K562 (cell line): ENCODE measurements around the gene CSKMT. TPM values are rescaled to one million over a fixed set of nuclear protein-coding genes. Genes with fewer than 3 reads are reported as not detected.
A peak's percentile ranks its signal among the peaks of the same experiment; 100 is the strongest.

Experiments
- BCOR ChIP-seq: fragments of 450-650 bp; IDR thresholded peaks from 2 replicates; pipeline ENCODE4 v1.6.1; 2016
- CC2D1A ChIP-seq: fragments of 450-650 bp; IDR thresholded peaks from 2 replicates; pipeline ENCODE4 v1.6.1; 2017; ENCODE audit warnings: mild to moderate bottlenecking
- EGR1 ChIP-seq: fragments of 450-650 bp; conservative IDR thresholded peaks from 2 replicates; pipeline ENCODE4 v1.6.1; 2017; ENCODE audit warnings: mild to moderate bottlenecking
- FUS ChIP-seq: fragments of 200-400 bp; formaldehyde crosslinking; optimal IDR thresholded peaks from 2 replicates; pipeline ENCODE3; 2017; ENCODE audit warnings: low read depth, low read length
- GMEB1 ChIP-seq: fragments of 250-450 bp; sonication (Bioruptor Pico); IDR thresholded peaks from 2 replicates; pipeline ENCODE4 v1.4.0; 2020; ENCODE audit warnings: mild to moderate bottlenecking
- HDGF ChIP-seq: fragments of 450-650 bp; IDR thresholded peaks from 2 replicates; pipeline ENCODE4 v1.6.1; 2016
- MITF ChIP-seq: IDR thresholded peaks from 2 replicates; pipeline ENCODE4 v1.6.1; 2014; ENCODE audit warnings: antibody characterized with exemption
- NFXL1 ChIP-seq: fragments of 450-650 bp; formaldehyde crosslinking; IDR thresholded peaks from 2 replicates; pipeline ENCODE4 v1.4.0; 2021; ENCODE audit warnings: mild to moderate bottlenecking
- PTTG1 ChIP-seq: fragments of 450-650 bp; IDR thresholded peaks from 2 replicates; pipeline ENCODE4 v1.6.1; 2016; ENCODE audit warnings: low read depth, mild to moderate bottlenecking, missing genetic modification characterization, missing compliant biosample characterization
- REST ChIP-seq, 2 experiments: fragments of 450-650 bp; formaldehyde crosslinking in 1 of 2; IDR thresholded peaks; 2 replicates each; pipeline versions ENCODE4 v1.4.0 to v1.6.1; 2014 to 2020; ENCODE audit warnings: mild to moderate bottlenecking in 2 of 2, borderline replicate concordance in 1 of 2, low read depth in 1 of 2
- SIN3A ChIP-seq, 2 experiments: fragments of 150-350 bp in 1 of 2; IDR thresholded peaks; 2 replicates each; pipeline ENCODE4 v1.6.1; 2011 to 2016; ENCODE audit warnings: borderline replicate concordance in 2 of 2, low read depth in 2 of 2, low read length in 2 of 2, mild to moderate bottlenecking in 2 of 2, moderate library complexity in 2 of 2; ENCODE audit not compliant: control insufficient read depth in 1 of 2
- TBL1XR1 ChIP-seq, 2 experiments: IDR thresholded peaks; 2 replicates each; pipeline ENCODE4 v1.6.1; 2012; ENCODE audit warnings: improper control_type of control experiment in 2 of 2, low read length in 2 of 2, mild to moderate bottlenecking in 1 of 2
- ZBTB2 ChIP-seq: fragments of 450-650 bp; IDR thresholded peaks from 2 replicates; pipeline ENCODE4 v1.6.1; 2016; ENCODE audit warnings: antibody characterized with exemption
- ZEB2 ChIP-seq: fragments of 450-650 bp; IDR thresholded peaks from 2 replicates; pipeline ENCODE4 v1.6.1; 2016
- ZNF224 ChIP-seq: sonication (generic); formaldehyde crosslinking; IDR thresholded peaks from 2 replicates; pipeline ENCODE4 v1.8.0; 2022; ENCODE audit warnings: mild to moderate bottlenecking, missing genetic modification reagents
- polyA plus RNA-seq, 8 experiments: library from polyadenylated mRNA; depleted of rRNA in 4 of 8; stranded (reverse) in 5 of 8; unstranded in 3 of 8; fragments of >200 nt; fragmentation: Nextera tagmentation in 2 of 8; fragmentation: Illumina TruSeq in 1 of 8; extraction: Ambion mirVana in 2 of 8; extraction: Trizol in 1 of 8; gene quantifications; 2 replicates each; pipeline versions ENCODE4 v1.2.1 to v1.2.3, GENCODE V29; 2011 to 2014; ENCODE audit warnings: inconsistent platforms in 1 of 8, missing spikeins in 1 of 8
- total RNA-seq, 7 experiments: library from RNA; depleted of rRNA in 6 of 7; stranded (reverse); fragments of >200 nt in 6 of 7; fragmentation: Illumina TruSeq in 2 of 7; extraction: Trizol in 2 of 7; gene quantifications; 2 replicates each; pipeline versions ENCODE4 v1.2.1 to v1.2.3, GENCODE V29; 2011 to 2021; ENCODE audit warnings: low replicate concordance in 1 of 7

The CSKMT gene
- total and polyA plus RNA-seq, 9 of the 15 experiments (the other 6 are each of a cell fraction or from before 2014, with no cell fraction given), result 10.3 to 108 (median 27.2) TPM

- TF ChIP-seq REST (IDR thresholded peaks at IDR 0.05; ENCODE audit: borderline replicate concordance) (no peak), REST (CRISPR knock-in tag; IDR thresholded peaks at IDR 0.05; ENCODE audit: low read depth) (peak; percentile 10; the same call in 1 of the 2 replicates), HDGF (0 out of 2 replicates have a peak, but pooled peaks have one; percentile 46), PTTG1 (no peak), ZEB2 (peak; percentile 57; the same call in 1 of the 2 replicates), BCOR (peak; percentile 43), TBL1XR1 (IDR thresholded peaks at IDR 0.05; ENCODE audit: low read length in 2 of 2) (no peak), EGR1 (peak; percentile 67), GMEB1 (CRISPR knock-in tag) (no peak), ZNF224 (CRISPR knock-in tag) (no peak), NFXL1 (no peak), ZBTB2 (0 out of 2 replicates have a peak, but pooled peaks have one; percentile 18), SIN3A (IDR thresholded peaks at IDR 0.05; ENCODE audit: borderline replicate concordance in 2 of 2, control insufficient read depth in 1 of 2, low read depth in 2 of 2, low read length in 2 of 2) (peak in 1 of 2 experiments; percentile 59; a peak in 1 of 4 replicates), MITF (0 out of 2 replicates have a peak, but pooled peaks have one; percentile 37), CC2D1A (peak; percentile 9; the same call in 1 of the 2 replicates), FUS (no peak)
Observed at GRCh38 chr11:62664405-62665074, 572 bp upstream of the CSKMT start (continued).
